Liver (tissue), 3 donors: Measurements from ENCODE around the gene LGR4.

Experiments used
- CTCF ChIP-seq: fragments of 150-350 bp; IDR thresholded peaks from 2 replicates; pipeline ENCODE4 v1.5.1; 2017; ENCODE audit warnings: improper control_type of control experiment, low read depth, low read length; ENCODE audit not compliant: missing input control
- GABPA ChIP-seq, 2 donors: IDR thresholded peaks in 1 of 2; conservative IDR thresholded peaks in 1 of 2; 2 replicates each; pipeline ENCODE4 v1.6.1; 2016; ENCODE audit warnings: antibody characterized with exemption in 2 of 2, mild to moderate bottlenecking in 1 of 2, moderate library complexity in 1 of 2
- MAX ChIP-seq: IDR thresholded peaks from 2 replicates; pipeline ENCODE4 v1.6.1; 2016; ENCODE audit warnings: antibody characterized with exemption
- RAD21 ChIP-seq, 2 donors: IDR thresholded peaks; 2 replicates each; pipeline ENCODE4 v1.6.1; 2016; ENCODE audit warnings: antibody characterized with exemption in 2 of 2, mild to moderate bottlenecking in 2 of 2
- REST ChIP-seq: IDR thresholded peaks from 2 replicates; pipeline ENCODE4 v1.6.1; 2016; ENCODE audit warnings: antibody characterized with exemption, mild to moderate bottlenecking
- YY1 ChIP-seq: IDR thresholded peaks from 2 replicates; pipeline ENCODE4 v1.6.1; 2016; ENCODE audit warnings: antibody characterized with exemption, mild to moderate bottlenecking
- ZBTB33 ChIP-seq: IDR thresholded peaks from 2 replicates; pipeline ENCODE4 v1.6.1; 2016; ENCODE audit warnings: antibody characterized with exemption
- donor health status: healthy.
- donor health status: healthy.

GRCh38 chr11:27387362-27387761 is 85.2 kb downstream of the LGR4 start:
- TF ChIP-seq CTCF (no peak), REST (no peak), MAX (no peak), ZBTB33 (no peak), YY1 (no peak), RAD21 (IDR thresholded peaks at IDR 0.05) (no peak), GABPA (IDR thresholded peaks at IDR 0.05 in 1 of 2, conservative IDR thresholded peaks at IDR 0.05 in 1 of 2) (no peak)
